ENCODE measurements around the gene GPC5.
"Not testable (repeated sequence)": the region's sequence is repeated elsewhere in the genome, so short reads cannot be mapped to it uniquely, and the experiment has no call there.

The GPC5 gene

DNA sequence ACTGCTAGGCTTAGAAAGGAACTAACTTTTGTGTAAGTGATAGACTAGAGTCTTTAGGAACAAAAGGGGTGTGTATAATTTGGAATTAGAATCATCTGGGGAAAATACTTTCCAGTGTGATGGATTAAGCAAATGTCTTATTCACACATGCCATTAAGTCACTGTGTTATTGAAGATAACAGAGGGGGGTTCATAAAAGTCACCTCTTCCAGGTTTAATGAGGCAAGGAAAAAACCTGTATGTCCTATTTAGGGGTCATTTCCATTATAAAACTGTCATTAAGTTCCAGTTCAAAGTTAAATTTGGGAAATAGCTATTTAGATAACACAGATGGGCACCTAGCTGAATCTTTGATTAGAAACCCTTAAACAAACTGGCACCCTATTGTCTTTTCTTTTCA is 1323.2 kb downstream of the GPC5 start:
- no peak for FAIRE-seq

- FAIRE-seq = no peak
Measured at GRCh38 chr13:92727118-92727517, 1328.7 kb downstream of the GPC5 start.

DNA sequence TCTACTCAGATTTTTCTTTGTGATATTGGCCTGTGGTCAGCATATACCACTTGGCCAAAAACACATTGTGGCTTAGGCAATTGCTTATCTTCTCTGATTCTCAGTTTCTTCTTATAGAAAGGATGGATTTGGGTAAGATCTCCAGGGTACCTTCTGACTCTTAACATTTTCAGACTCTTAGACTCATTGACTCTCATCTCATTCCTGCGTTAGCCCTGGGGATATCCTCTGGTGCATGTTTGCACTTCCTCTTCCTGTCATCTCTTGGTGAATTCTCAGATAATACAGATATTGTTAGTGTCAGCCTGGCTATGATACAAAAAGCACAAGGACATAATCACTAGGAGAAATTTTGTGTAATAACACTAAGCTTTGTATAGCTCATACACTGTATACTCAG is 1335.6 kb downstream of the GPC5 start:
- FAIRE-seq = no peak

- FAIRE-seq = no peak
Measured at GRCh38 chr13:92734545-92734944, 1336.1 kb downstream of the GPC5 start.

DNA sequence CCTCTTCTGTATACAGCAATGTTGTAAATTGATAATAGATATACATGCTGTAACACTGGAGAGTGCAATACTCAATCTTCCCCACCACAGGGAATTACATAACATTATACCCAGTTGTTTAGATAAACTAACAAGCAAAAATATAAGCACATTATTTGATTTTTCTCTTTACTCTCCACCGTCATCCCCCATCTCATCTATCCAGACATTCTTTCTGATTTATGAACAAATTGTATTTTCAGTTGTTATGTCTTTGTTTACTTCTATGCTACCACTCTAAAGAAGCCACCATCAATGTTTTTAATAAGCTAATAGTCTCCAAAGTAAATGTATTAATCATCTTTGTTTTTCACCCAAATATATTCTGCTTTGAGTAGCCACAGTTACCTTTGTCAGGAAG is 1337.5 kb downstream of the GPC5 start:
- no peak for FAIRE-seq

- FAIRE-seq = no peak
Measured at GRCh38 chr13:92739306-92739818, 1340.9 kb downstream of the GPC5 start.

DNA sequence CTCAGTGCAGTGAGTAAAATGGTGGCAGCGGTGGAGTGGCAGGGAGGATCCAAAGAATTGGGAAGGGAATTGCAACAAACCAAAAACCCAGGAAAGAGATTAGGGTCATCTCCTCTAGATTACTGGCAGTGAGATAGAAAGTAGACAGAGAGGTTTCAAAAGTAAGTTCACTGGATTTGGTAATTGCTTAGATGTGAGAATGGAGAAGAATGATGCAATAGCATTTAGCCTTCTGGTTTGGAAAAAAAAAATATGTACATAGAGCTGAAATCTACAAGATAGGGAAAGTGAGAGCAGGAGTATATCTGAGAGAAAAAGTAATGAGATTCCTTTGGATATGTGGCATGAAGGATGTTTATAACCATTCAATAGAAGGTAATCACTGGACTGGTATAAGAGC is 1345.6 kb downstream of the GPC5 start:
- no peak for FAIRE-seq

- no peak for FAIRE-seq
Measured at GRCh38 chr13:92745258-92745657, 1346.8 kb downstream of the GPC5 start.

DNA sequence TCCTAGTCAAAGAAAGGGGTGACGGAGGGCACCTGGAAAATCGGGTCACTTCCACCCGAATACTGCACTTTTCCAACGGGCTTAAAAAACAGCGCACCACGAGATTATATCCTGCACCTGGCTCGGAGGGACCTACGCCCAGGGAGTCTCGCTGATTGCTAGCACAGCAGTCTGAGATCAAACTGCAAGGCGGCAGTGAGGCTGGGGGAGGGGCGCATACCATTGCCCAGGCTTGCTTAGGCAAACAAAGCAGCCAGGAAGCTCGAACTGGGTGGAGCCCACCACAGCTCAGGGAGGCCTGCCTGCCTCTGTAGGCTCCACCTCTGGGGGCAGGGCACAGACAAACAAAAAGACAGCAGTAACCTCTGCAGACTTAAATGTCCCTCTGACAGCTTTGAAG is 1354.3 kb downstream of the GPC5 start:
- not testable (repeated sequence) for FAIRE-seq

DNA sequence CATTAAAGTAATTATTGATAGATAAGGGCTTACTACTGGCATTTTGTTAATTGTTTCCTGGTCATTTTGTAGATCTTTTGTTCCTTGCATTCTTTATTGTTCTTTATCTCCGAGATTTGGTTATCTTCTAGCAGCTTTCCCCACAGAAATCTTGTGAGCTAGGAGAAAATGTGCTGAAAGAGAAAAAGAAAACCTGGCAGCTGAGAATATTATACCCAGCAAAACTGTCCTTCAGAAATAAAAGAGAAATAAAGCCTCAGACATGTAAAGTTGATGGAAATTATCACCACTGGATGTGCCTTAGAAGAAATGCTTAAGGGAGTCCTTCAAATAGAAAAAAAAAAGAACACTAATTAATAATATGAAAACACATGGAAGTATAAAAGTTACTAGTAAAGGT is 1363.3 kb downstream of the GPC5 start:
- FAIRE-seq = no peak

DNA sequence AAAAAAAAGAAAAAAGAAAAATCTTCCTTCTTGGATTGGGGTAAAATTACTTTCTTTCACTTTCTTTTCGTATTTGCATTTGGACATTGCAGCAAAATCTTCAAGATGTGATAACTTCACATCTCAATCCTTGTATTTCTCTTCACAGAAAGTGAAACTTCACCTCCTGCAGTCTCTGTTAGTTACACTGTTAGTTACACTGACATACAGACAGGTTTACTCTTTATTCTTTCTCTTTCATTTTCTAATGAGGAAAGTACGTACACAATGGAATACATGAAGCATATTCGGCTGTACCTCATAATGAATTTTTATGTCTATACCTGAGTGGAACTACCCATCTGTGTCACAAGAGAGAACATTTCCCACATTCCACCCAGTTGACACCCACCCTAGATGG is 1369.0 kb downstream of the GPC5 start:
- FAIRE-seq = no peak

- no peak for FAIRE-seq
Measured at GRCh38 chr13:92768602-92769001, 1370.2 kb downstream of the GPC5 start.

DNA sequence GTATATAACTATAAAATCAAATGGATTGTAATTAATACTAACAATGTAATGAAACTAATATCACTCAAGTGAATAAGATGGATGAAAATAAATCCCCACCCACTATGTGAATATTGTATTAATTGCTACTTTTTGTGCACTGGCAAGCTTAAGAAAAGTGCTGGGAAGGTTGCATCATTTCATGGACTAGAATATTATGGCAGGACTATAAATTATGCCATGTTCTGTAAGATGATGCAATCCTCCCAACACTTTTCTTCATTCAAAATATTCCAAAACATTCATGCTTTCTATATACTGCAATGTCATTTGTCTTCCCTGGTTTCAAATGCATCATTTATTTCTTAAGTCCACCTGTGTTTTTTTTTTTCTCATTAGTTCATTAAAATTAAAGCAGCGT is 1370.6 kb downstream of the GPC5 start:
- no peak for FAIRE-seq

GRCh38 chr13:92775658-92776057 is 1377.2 kb downstream of the GPC5 start:
- no peak for FAIRE-seq

GRCh38 chr13:92781965-92782690 is 1383.7 kb downstream of the GPC5 start:
- FAIRE-seq = no peak

- no peak for FAIRE-seq
Measured at GRCh38 chr13:92802776-92803175, 1404.4 kb downstream of the GPC5 start.

GRCh38 chr13:92804346-92804745 is 1405.9 kb downstream of the GPC5 start:
- no peak for FAIRE-seq

GRCh38 chr13:92804926-92805325 is 1406.5 kb downstream of the GPC5 start:
- no peak for FAIRE-seq

DNA sequence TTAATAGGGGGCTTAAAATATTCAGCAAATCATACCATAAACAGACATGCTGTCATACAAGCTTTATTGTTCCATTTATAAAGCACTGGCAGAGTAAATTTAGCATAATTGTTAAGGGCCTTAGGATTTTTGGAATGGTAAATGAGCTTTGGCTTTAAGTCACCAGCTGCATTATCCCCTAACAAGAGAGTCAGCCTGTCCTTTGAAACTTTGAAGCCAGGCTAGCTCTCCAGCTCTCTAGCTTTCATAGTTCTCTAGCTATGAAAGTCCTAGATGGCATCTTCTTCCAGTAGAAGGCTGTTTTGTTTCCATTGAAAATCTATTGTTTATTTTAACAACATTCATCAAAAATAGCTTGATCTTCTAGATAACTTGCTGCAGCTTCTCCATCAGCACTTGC is 1407.3 kb downstream of the GPC5 start:
- no peak for FAIRE-seq

DNA sequence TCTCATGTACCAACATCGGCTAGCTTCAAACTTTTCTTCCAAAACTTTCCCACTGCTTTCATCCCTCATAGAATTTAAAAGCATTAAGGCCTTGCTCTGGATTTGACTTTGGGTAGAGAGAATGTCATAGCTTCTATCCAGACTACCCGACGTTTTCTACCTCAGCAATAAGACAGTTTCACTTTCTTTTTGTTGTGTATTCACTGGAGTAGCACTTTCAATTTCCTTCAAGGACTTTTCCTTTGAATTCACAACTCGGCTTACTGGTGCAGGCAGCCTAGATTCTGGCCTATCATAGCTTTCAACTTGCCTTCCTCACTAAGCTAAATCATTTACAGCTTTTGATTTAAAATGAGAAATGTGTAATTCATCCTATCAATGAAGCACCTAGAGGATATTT is 1407.8 kb downstream of the GPC5 start:
- FAIRE-seq = no peak

GRCh38 chr13:92807353-92807752 is 1408.9 kb downstream of the GPC5 start:
- no peak for FAIRE-seq

GRCh38 chr13:92807966-92808365 is 1409.5 kb downstream of the GPC5 start:
- FAIRE-seq = no peak

- no peak for FAIRE-seq
Measured at GRCh38 chr13:92821324-92821723, 1422.9 kb downstream of the GPC5 start.

GRCh38 chr13:92823059-92823458 is 1424.6 kb downstream of the GPC5 start:
- FAIRE-seq = no peak

DNA sequence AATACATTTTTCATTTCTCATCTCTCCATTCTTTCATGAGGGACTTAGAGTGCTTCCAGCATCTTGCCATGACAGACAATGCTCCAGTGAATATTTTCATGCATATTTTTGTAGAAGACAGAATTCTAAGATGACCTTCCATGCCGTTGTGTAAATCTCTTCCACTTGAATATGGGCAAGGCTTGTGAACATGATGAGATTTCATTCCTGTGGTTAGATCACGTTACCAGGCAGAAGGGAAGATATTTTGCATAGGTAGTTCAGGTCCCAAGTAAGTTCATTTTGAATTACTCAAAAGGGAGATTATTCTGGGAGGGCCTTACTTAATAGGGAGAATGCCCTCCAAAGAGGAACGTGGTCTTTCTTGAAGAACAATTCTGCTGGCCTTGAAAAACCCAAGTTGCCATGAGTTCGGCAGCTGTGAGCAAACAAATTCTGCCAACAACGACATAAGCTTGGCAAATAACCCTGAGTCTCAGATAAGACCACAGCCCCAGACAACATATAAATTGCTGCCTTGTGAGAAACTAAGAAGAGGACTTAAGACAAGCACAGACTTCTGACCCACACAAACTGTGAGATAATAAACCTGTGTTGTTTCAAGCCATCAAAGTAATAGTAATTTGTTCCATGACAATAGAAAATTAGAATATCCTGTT is 1427.6 kb downstream of the GPC5 start:
- FAIRE-seq = no peak

Data from islet of Langerhans (tissue), 1 donor.